ENCODE data around the gene GPR62. TPM values are rescaled to one million over a fixed set of nuclear protein-coding genes. Genes with fewer than 3 reads are reported as not detected.

GPR62 gene
- total and polyA plus RNA-seq, 2 donors (not counting 3 experiments of a cell fraction or from before 2014, with no cell fraction given) = 0.04 to 0.15 TPM

- Histone ChIP-seq H3K79me2 (ENCODE audit: control insufficient read depth, insufficient read depth, low read length) (no peaks in the 10 kb centered on the region), H4K20me1 (replicated peaks; ENCODE audit: control insufficient read depth, extremely low read depth, insufficient read depth, low read length) (no peaks in the 10 kb centered on the region), H3K9me3 (replicated peaks; ENCODE audit: control insufficient read depth, insufficient read depth, low read length) (no peaks in the 10 kb centered on the region), H3K4me3 (replicated peaks in 1 of 3; ENCODE audit: insufficient read depth in 1 of 3, low read depth in 1 of 3, low read length in 3 of 3) (no peak overlapping the region), H3K9ac (replicated peaks; ENCODE audit: extremely low read depth, insufficient read depth, low read length) (no peak overlapping the region), H3K4me2 (ENCODE audit: insufficient read depth, low read length) (no peak overlapping the region), H3K36me3 (ENCODE audit: control insufficient read depth in 2 of 2, extremely low read depth in 1 of 2, insufficient read depth in 2 of 2, low read length in 2 of 2) (no peaks in the 10 kb centered on the region), H2AFZ (ENCODE audit: low read depth, low read length) (no peak overlapping the region), H3K27me3 (ENCODE audit: control insufficient read depth in 2 of 2, insufficient read depth in 2 of 2, low read length in 2 of 2) (no peaks in the 10 kb centered on the region), H3K27ac (ENCODE audit: insufficient read depth, low read depth, low read length) (no peak overlapping the region), H3K4me1 (ENCODE audit: control insufficient read depth, extremely low read depth, insufficient read depth, low read length) (peaks cover 14% of the 10 kb centered on the region), H3K9me1 (replicated peaks; ENCODE audit: control insufficient read depth, extremely low read depth, insufficient read depth, low read length) (no peaks in the 10 kb centered on the region)
- CTCF ChIA-PET = no interaction called here
- intact Hi-C loops (cut with micrococcal nuclease) = no loop called here
- POLR2A ChIA-PET = interaction anchor here (1.2 kb wide), 1 partner anchor 10 kb away, joined by 6 read pairs; the partner anchor contains the start of gene RPL29
- dilution Hi-C loops (cut with MboI; ENCODE audit: extremely low pct_ligation_motif_present, low sequenced_read_pairs) = no loop called here
- no TSS peak for BruUV-seq (replicated peaks)
- TF ChIP-seq POLR2AphosphoS5 (IDR thresholded peaks at IDR 0.05; ENCODE audit: insufficient read depth, low read depth, low read length) (no peak), MAX (IDR thresholded peaks at IDR 0.05; ENCODE audit: insufficient read depth, insufficient read length) (no peak), JUN (IDR thresholded peaks at IDR 0.05; ENCODE audit: borderline replicate concordance, insufficient read depth, insufficient read length, low read depth) (no peak), EZH2 (IDR thresholded peaks at IDR 0.05; ENCODE audit: borderline replicate concordance, low read depth, low read length, severe bottlenecking) (no peak), CTCF (IDR thresholded peaks at IDR 0.05; ENCODE audit: extremely low read depth in 1 of 2, insufficient read depth in 1 of 2, low read depth in 1 of 2, low read length in 2 of 2) (no peak), FOS (IDR thresholded peaks at IDR 0.05; ENCODE audit: borderline replicate concordance, insufficient read depth, low read length) (no peak), POLR2A (IDR thresholded peaks at IDR 0.05; ENCODE audit: low read depth, low read length) (no peak), MYC (IDR thresholded peaks at IDR 0.05; ENCODE audit: low read depth, low read length) (no peak), GATA2 (IDR thresholded peaks at IDR 0.05; ENCODE audit: insufficient read depth, insufficient read length, low read depth, low read length) (no peak)
- no peak for DNase-seq (ENCODE audit: low read depth, low spot score)
- FAIRE-seq = no peak
Measured at GRCh38 chr3:51986010-51986947, 31.1 kb downstream of the GPR62 start.

All from endothelial cell of umbilical vein (primary cell).